Measurements from ENCODE around the gene FUT6.

DNA sequence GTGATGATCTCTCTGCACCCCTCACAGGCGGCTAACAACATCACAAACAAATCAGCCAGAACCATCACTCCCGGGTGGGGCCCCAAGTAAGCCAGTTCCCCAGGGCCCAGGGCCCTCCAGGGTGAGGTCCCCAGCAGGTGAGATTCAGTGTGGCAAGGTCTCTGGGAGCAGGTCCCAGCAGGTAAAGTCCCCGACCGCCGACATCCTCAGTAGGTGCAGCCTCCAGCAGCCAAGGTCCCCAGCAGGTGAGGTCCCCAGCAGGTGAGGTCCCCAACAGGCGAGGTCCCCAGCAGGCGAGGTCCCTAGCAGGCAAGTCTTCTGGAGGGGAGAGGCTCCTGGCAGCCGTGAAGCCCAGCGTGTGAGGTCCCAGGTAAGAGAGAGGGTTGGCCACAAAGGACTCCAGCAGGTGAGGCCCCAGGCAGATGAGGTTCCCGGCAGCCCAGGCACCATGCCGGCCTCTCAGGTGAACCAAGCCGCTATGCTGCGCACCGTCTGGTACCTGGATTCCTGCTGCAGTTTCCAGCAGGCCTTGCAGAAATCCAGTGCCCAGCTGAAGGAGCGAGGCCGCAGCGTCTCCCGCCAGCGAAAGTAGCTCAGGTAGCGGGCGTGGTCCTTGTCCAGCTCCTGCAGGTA is 3.9 kb upstream of the FUT6 start:
- TF ChIP-seq, protein P1, sequence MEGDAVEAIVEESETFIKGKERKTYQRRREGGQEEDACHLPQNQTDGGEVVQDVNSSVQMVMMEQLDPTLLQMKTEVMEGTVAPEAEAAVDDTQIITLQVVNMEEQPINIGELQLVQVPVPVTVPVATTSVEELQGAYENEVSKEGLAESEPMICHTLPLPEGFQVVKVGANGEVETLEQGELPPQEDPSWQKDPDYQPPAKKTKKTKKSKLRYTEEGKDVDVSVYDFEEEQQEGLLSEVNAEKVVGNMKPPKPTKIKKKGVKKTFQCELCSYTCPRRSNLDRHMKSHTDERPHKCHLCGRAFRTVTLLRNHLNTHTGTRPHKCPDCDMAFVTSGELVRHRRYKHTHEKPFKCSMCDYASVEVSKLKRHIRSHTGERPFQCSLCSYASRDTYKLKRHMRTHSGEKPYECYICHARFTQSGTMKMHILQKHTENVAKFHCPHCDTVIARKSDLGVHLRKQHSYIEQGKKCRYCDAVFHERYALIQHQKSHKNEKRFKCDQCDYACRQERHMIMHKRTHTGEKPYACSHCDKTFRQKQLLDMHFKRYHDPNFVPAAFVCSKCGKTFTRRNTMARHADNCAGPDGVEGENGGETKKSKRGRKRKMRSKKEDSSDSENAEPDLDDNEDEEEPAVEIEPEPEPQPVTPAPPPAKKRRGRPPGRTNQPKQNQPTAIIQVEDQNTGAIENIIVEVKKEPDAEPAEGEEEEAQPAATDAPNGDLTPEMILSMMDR (IDR thresholded peaks at IDR 0.05) = no peak
- TF ChIP-seq POLR2A (IDR thresholded peaks at IDR 0.05) = no peak

Measured in thyroid gland (tissue), 4 donors.